PFSK-1 (cell line): ENCODE data around the gene CLIC4.

ENCODE experiments used
- POLR2AphosphoS5 ChIP-seq: IDR thresholded peaks from 2 replicates; pipeline ENCODE4 v1.6.1; 2012; ENCODE audit warnings: low read depth, mild to moderate bottlenecking, control low read depth, low read length, moderate library complexity
- TF ChIP-seq, protein P1 (sequence below), 2 experiments: IDR thresholded peaks; 2 replicates each; pipeline versions ENCODE4 v1.6.1 to v1.8.0; 2011 to 2012; ENCODE audit warnings: low read depth in 2 of 2, low read length in 2 of 2, control low read depth in 1 of 2, inconsistent platforms in 1 of 2, mild to moderate bottlenecking in 1 of 2, moderate library complexity in 1 of 2; ENCODE audit not compliant: insufficient read depth in 1 of 2

- TF ChIP-seq, protein P1, sequence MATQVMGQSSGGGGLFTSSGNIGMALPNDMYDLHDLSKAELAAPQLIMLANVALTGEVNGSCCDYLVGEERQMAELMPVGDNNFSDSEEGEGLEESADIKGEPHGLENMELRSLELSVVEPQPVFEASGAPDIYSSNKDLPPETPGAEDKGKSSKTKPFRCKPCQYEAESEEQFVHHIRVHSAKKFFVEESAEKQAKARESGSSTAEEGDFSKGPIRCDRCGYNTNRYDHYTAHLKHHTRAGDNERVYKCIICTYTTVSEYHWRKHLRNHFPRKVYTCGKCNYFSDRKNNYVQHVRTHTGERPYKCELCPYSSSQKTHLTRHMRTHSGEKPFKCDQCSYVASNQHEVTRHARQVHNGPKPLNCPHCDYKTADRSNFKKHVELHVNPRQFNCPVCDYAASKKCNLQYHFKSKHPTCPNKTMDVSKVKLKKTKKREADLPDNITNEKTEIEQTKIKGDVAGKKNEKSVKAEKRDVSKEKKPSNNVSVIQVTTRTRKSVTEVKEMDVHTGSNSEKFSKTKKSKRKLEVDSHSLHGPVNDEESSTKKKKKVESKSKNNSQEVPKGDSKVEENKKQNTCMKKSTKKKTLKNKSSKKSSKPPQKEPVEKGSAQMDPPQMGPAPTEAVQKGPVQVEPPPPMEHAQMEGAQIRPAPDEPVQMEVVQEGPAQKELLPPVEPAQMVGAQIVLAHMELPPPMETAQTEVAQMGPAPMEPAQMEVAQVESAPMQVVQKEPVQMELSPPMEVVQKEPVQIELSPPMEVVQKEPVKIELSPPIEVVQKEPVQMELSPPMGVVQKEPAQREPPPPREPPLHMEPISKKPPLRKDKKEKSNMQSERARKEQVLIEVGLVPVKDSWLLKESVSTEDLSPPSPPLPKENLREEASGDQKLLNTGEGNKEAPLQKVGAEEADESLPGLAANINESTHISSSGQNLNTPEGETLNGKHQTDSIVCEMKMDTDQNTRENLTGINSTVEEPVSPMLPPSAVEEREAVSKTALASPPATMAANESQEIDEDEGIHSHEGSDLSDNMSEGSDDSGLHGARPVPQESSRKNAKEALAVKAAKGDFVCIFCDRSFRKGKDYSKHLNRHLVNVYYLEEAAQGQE (IDR thresholded peaks at IDR 0.05; ENCODE audit: insufficient read depth in 1 of 2, low read depth in 2 of 2, low read length in 2 of 2) = no peak
- TF ChIP-seq POLR2AphosphoS5 = no peak
Observed at GRCh38 chr1:24771574-24771973, 26.3 kb downstream of the CLIC4 start.
